NCI-H1092 (cell line): ENCODE measurements around the gene TERT.
"Not testable (repeated sequence)": the region's sequence is repeated elsewhere in the genome, so short reads cannot be mapped to it uniquely, and the experiment has no call there.

Experiments
- DNase-seq: peaks from one replicate; lab custom pipeline; 2025; lab: John Stamatoyannopoulos, UW

The TERT gene

GRCh38 chr5:1330847-1331831 lies 36.3 kb upstream of the TERT start:
- DNase-seq, result no peak

GRCh38 chr5:1330146-1330846 lies 35.4 kb upstream of the TERT start:
- DNase-seq, result no peak

- no peak for DNase-seq
Observed at GRCh38 chr5:1329111-1329579, 34.3 kb upstream of the TERT start.

- not testable (repeated sequence) for DNase-seq
Observed at GRCh38 chr5:1328237-1329110, 33.6 kb upstream of the TERT start.

- not testable (repeated sequence) for DNase-seq
Observed at GRCh38 chr5:1326901-1327756, 32.3 kb upstream of the TERT start.

- not testable (repeated sequence) for DNase-seq
Observed at GRCh38 chr5:1326532-1326875, 31.6 kb upstream of the TERT start.

GRCh38 chr5:1325870-1326531 lies 31.1 kb upstream of the TERT start:
- no peak for DNase-seq

- DNase-seq, result no peak
Observed at GRCh38 chr5:1325191-1325741, 30.4 kb upstream of the TERT start.

GRCh38 chr5:1324719-1325190 lies 29.9 kb upstream of the TERT start:
- no peak for DNase-seq

- no peak for DNase-seq
Observed at GRCh38 chr5:1324301-1324700, 29.4 kb upstream of the TERT start.

- DNase-seq, result no peak
Observed at GRCh38 chr5:1323803-1324173, 28.9 kb upstream of the TERT start.

GRCh38 chr5:1322955-1323802 lies 28.3 kb upstream of the TERT start:
- DNase-seq, result no peak

GRCh38 chr5:1322036-1322900 lies 27.4 kb upstream of the TERT start:
- DNase-seq, result no peak

GRCh38 chr5:1321576-1321975 lies 26.7 kb upstream of the TERT start:
- DNase-seq, result no peak

GRCh38 chr5:1320436-1321344 lies 25.8 kb upstream of the TERT start:
- no peak for DNase-seq

- no peak for DNase-seq
Observed at GRCh38 chr5:1319436-1320256, 24.8 kb upstream of the TERT start.
